22Rv1 (cell line): ENCODE results near the gene CTTNBP2.

Experiments
- H3K27ac ChIP-seq: fragments of 450-650 bp; 2 replicates; pipeline ENCODE4 v1.5.1; 2017
- ZFX ChIP-seq: fragments of 450-650 bp; IDR thresholded peaks from 2 replicates; pipeline ENCODE4 v1.6.1; 2017; ENCODE audit warnings: antibody characterized with exemption, borderline replicate concordance
- TF ChIP-seq, protein P1 (sequence below): fragments of 450-650 bp; IDR thresholded peaks from 2 replicates; pipeline ENCODE4 v1.5.1; 2017; ENCODE audit warnings: mild to moderate bottlenecking

CTTNBP2 gene

GRCh38 chr7:117785431-117785830 is 87.8 kb downstream of the CTTNBP2 start:
- TF ChIP-seq, protein P1, sequence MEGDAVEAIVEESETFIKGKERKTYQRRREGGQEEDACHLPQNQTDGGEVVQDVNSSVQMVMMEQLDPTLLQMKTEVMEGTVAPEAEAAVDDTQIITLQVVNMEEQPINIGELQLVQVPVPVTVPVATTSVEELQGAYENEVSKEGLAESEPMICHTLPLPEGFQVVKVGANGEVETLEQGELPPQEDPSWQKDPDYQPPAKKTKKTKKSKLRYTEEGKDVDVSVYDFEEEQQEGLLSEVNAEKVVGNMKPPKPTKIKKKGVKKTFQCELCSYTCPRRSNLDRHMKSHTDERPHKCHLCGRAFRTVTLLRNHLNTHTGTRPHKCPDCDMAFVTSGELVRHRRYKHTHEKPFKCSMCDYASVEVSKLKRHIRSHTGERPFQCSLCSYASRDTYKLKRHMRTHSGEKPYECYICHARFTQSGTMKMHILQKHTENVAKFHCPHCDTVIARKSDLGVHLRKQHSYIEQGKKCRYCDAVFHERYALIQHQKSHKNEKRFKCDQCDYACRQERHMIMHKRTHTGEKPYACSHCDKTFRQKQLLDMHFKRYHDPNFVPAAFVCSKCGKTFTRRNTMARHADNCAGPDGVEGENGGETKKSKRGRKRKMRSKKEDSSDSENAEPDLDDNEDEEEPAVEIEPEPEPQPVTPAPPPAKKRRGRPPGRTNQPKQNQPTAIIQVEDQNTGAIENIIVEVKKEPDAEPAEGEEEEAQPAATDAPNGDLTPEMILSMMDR: no peak
- no peak for TF ChIP-seq ZFX

DNA sequence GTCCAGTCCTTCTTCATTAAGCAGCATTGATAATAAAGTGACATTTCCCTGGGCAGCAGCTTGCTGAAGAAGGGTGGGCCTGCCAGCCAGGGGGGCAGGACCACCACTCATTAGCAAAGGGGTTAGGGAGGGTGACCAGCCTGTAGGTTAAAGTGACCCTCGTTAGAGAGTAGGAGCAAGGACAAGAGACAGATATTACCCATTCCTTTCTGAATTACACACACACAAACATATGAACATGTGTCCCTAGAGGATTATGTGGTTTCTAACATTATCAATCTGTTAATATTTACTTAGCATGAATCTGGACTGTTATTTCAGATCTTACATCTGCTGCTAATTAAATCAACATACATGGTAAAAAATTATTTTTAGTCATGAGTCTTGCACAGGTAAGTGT is 88.9 kb downstream of the CTTNBP2 start:
- H3K27ac ChIP-seq: no peak overlapping the region
- TF ChIP-seq ZFX: no peak
- TF ChIP-seq, protein P1: no peak

More at GRCh38 chr7:117785431-117785830, 87.8 kb downstream of the CTTNBP2 start:
- no peak overlapping the region for H3K27ac ChIP-seq

- no peak for TF ChIP-seq ZFX
- TF ChIP-seq, protein P1: no peak
- H3K27ac ChIP-seq: no peak overlapping the region
Measured at GRCh38 chr7:117782761-117783160, 90.5 kb downstream of the CTTNBP2 start.

DNA sequence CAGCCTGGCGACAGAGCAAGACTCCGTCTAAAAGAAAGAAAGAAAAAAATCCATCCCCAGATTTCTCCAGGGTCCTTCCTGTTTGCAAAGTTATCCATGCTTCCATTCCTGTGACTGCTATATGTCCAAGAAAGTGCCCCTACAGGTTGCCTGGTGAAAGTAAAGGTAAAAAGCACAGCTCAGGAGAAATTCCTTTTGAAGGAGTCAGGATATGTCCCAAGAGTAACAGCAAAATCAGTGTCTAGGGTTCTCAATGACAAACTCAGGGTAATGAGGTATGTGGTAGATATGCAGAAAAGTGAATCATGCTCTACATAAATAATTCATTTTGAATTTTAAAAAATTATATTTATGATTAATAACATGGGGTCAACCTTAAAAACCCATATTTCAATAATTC is 91.5 kb downstream of the CTTNBP2 start:
- TF ChIP-seq, protein P1: no peak
- no peak for TF ChIP-seq ZFX
- no peak overlapping the region for H3K27ac ChIP-seq

DNA sequence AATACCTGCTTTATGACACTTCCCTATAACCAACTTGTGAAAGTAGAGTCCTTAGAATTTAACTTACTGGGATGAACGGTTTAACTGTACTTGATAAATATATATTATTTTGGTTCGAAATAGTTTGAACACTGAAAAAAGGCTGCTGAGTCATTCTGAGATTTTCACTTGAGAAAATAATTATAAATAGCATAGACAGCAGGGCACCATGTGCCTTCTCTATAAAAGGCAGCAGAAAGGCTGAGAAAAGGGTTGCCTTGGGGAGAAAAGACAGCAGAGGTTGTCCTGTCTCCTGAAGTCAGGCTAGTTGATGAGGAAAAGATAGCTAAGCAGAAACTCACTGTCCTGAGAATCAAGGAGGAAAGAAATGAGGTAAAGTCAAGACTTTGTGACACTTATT is 92.4 kb downstream of the CTTNBP2 start:
- no peak for TF ChIP-seq ZFX
- TF ChIP-seq, protein P1: no peak
- H3K27ac ChIP-seq: no peak overlapping the region

DNA sequence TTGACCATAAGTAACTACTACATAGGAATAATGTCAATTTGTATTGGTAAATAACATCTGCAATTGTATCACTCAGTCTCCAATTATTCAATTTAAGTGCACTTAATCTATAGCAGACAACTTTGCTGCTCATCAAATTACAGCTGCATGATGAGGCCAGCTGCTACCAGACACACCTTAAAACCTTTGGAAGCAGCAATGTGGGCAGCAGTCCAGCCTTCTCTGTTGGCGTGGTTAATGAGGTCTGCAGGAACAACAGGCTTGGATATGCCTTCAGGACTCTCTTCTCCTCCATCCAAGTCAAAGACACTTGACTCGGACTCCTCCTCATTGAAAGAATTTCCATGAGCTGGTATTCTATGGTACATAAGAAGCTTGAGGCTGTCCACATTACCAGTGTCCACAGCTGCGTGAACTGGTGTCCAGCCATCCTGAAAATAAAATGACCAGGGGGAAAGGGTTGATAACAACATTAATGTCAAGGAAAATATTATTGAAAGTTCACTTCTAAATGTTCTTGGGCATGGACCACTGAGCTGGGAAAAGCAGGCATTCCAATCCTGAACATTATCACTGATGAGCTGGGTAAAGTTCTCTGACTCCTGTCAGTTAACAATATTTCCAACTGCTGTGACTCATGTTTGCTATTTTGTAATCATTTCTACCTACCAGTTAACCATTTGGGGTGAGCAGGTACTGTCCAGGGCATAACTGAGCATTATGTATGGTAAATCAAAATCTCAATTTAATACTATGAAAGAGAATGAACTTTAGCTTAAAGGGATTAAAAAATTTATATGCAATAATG is 95.7 kb downstream of the CTTNBP2 start:
- H3K27ac ChIP-seq: no peak overlapping the region
- no peak for TF ChIP-seq ZFX
- TF ChIP-seq, protein P1: no peak

DNA sequence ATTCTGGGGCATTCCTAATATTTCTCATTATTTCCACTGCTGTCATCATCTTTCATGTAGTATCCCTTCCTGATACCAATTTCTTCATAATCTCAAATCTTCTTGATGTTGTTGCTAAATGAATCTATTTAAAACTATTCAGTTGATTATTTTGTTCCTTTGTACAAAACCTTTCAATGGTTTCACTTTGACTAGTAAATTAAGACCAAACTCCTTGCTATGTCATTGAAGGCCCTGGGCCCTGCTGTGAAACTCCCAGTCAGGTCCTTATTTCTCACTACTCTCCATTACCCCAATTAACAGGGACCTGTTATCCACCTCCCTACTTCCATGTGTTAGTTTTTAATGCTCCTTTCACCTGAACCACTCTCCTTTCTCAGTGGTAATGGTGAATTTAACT is 97.0 kb downstream of the CTTNBP2 start:
- no peak overlapping the region for H3K27ac ChIP-seq
- TF ChIP-seq, protein P1: no peak
- no peak for TF ChIP-seq ZFX
